ENCODE results near the gene PKD1.
"Not testable (repeated sequence)": the region's sequence is repeated elsewhere in the genome, so short reads cannot be mapped to it uniquely, and the experiment has no call there.

Gene PKD1

DNA sequence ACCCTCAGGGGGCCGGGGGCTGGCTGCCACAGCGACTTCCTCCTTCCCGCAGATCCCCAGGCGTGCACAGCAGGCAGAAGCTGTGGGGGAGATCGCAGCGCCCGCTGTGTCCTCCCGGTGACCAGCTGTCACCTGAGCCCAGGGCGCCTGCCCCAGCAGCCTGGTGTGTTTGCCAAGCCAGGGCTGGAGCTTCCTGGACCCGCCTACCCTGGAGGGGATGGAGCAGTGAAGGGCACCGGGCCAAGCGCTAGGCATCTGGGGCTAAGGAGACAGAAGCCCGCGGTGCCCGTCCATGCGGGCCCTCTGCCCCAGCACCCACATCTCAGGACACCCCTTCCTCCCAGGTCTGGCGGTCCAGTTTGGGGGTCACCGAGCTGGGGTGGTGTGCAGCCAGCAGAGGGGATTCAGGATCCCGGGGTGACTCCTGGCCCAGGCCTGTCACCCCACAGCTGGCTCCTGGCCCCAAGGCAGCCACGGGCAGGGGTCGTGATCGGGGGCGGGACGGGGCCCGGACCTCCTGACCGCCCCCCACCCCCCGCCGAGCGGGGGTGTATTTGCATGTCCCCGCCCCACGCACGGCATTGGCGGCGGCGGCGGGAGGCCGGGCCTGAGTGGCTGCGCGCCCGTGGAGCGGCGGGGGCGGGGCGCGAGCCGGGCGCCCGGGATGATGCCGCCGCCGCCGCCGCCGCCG, 12.4 kb upstream of the PKD1 start, which contains the start of gene RAB26:
Gene RAB26, plus strand, starts transcription at position 645 of the 691 bp plus-strand sequence. CDS start 159 bp downstream, outside the sequence.
- Histone ChIP-seq H3K27me3 (ENCODE audit: control insufficient read depth in 1 of 2, insufficient read depth in 2 of 2, low read length in 2 of 2) (no peaks in the 10 kb centered on the region), H3K9me3 (ENCODE audit: low read length) (no peaks in the 10 kb centered on the region), H3K4me1 (ENCODE audit: insufficient read depth, low read length) (peaks cover 48% of the 10 kb centered on the region), H3K36me3 (ENCODE audit: insufficient read depth, low read length) (peaks cover 5% of the 10 kb centered on the region), H3K4me3 (ENCODE audit: low read depth in 1 of 2, low read length in 2 of 2) (peak within 1 kb of the TSS in 1 of 2 donors; percentile 54), H3K27ac (ENCODE audit: low read depth, low read length) (peak within 1 kb of the TSS; percentile 82), H3K9ac (ENCODE audit: low read length) (no peak within 1 kb of the TSS)

DNA sequence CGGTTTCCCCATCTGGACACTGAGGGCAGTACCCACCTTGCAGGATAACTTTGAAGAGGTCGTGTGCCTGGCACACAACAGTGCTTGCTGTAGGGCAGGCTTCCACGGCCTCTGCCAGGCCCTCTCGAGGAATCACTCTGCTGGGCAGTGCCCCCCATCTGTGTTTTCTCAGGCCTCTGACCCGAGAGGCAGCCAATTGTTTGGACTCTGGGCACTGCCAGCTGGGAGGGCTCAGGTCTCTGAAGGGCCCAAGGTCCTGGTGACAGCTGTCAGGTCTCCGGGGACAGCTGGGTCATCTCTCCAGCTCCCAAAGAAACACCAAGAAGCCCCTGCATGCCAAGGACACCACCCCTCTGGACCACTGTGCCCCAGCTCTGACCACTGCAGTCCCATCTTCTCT, 11.7 kb upstream of the PKD1 start:
- no peaks in the 10 kb centered on the region for H3K27me3 ChIP-seq (ENCODE audit: control insufficient read depth in 1 of 2, insufficient read depth in 2 of 2, low read length in 2 of 2)
- no peaks in the 10 kb centered on the region for H3K9me3 ChIP-seq (ENCODE audit: low read length)
- no peak overlapping the region for H3K4me3 ChIP-seq (ENCODE audit: low read depth in 1 of 2, low read length in 2 of 2)
- H3K9ac ChIP-seq (ENCODE audit: low read length) = no peak overlapping the region
- peaks cover 5% of the 10 kb centered on the region for H3K36me3 ChIP-seq (ENCODE audit: insufficient read depth, low read length)
- H3K27ac ChIP-seq (ENCODE audit: low read depth, low read length) = peak overlapping the region; percentile 82
- peaks cover 40% of the 10 kb centered on the region for H3K4me1 ChIP-seq (ENCODE audit: insufficient read depth, low read length)

DNA sequence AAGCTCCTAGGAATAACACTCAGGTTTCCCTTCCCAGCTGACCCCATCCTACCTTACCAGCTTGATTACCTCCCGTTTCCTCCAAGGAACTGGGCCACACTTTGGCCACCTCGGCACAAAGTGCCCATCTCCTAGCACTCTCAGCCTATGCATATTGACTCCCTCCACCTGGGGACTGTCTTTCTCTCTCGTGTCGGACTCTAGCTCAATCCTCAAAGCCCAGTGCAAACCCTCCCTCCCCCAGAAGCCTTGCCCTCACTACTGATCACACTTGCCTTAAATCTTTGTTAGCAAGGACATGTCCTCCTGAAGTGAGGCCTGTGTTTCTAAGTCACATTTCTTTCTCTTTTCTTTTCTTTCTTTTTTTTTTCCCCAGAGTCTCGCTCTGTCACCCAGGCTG, 10.1 kb upstream of the PKD1 start:
- H3K4me1 ChIP-seq (ENCODE audit: insufficient read depth, low read length) = peaks cover 25% of the 10 kb centered on the region
- no peaks in the 10 kb centered on the region for H3K9me3 ChIP-seq (ENCODE audit: low read length)
- H3K27ac ChIP-seq (ENCODE audit: low read depth, low read length) = no peak overlapping the region
- no peak overlapping the region for H3K9ac ChIP-seq (ENCODE audit: low read length)
- H3K36me3 ChIP-seq (ENCODE audit: insufficient read depth, low read length) = no peaks in the 10 kb centered on the region
- no peak overlapping the region for H3K4me3 ChIP-seq (ENCODE audit: low read depth in 1 of 2, low read length in 2 of 2)
- no peaks in the 10 kb centered on the region for H3K27me3 ChIP-seq (ENCODE audit: control insufficient read depth in 1 of 2, insufficient read depth in 2 of 2, low read length in 2 of 2)

DNA sequence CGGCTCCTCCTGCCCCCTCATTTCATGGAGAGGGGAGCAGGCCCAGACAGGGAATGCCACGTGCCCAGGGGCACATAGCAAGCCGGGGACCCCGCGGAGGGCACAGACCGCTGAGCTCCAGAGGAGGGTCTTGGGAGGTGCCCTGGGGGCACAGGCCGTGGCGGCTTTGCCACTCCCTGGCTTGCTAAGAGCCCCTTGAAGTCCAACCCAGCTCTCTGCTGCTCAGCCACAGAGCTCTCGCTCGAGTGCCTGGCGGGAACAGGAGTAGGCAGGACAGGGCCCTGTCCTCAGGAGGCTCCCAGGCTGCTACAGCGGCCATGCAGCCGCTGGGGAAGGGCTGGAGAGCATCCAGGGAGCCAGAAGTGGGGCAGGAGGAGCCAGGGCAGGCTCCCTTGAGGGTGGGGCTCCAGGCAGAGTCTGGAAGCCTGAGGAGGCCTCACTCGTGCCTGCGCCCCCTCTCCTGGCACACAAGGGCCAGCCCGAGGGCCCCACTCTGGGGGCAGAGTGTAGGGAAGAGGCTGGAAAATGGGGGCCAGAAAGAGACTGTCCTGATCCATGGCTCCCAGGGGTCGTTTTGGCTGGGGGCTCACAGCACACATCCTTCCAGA, 8.3 kb upstream of the PKD1 start:
- Histone ChIP-seq H3K27ac (ENCODE audit: low read depth, low read length) (no peak overlapping the region), H3K9ac (ENCODE audit: low read length) (no peak overlapping the region), H3K9me3 (ENCODE audit: low read length) (no peaks in the 10 kb centered on the region), H3K27me3 (ENCODE audit: control insufficient read depth in 1 of 2, insufficient read depth in 2 of 2, low read length in 2 of 2) (no peaks in the 10 kb centered on the region), H3K4me1 (ENCODE audit: insufficient read depth, low read length) (peaks cover 13% of the 10 kb centered on the region), H3K36me3 (ENCODE audit: insufficient read depth, low read length) (no peaks in the 10 kb centered on the region), H3K4me3 (ENCODE audit: low read depth in 1 of 2, low read length in 2 of 2) (no peak overlapping the region)

DNA sequence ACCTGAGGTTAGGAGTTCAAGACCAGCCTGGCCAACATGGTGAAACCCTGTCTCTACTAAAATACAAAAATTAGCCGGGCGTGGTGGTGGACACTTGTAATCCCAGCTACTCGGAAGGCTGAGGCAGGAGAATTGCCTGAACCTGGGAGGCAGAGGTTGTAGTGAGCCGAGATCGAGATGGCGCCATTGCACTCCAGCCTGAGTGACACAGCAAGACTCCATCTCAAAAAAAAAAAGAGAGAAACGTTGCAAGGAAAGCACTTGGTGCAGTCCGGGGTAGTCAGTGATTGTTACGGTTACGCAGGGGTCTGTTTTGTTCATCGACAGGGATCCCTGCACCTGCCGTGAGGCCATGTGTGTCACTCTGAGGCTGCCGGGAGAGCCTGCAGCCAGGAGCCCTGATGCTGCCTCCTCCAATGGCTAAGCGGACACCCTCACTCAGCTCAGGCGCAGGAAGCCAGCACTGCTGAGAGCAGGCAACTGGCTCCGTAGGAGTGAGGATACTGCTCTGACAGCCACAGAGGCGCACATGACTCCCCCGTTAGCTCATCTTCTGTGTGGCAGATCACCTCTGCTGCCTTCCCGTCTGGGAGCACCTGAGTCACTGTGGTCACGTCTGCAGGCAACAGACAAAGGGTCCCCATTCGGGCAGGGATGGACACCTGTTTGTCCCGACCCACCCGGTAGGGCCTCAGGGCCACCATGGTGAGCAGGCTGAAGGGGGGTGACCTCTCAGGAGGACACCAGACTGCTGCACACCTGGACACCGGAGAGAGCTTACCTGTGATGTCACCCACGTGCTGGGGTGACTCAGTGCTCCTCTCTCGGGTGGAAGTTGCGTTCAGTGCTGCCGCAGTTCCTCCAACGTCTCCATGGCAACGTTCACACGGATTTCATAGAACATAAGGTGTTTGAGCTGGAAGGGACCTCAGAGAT, 7.5 kb upstream of the PKD1 start:
- Histone ChIP-seq H3K27ac (ENCODE audit: low read depth, low read length) (no peak overlapping the region), H3K9ac (ENCODE audit: low read length) (no peak overlapping the region), H3K9me3 (ENCODE audit: low read length) (no peaks in the 10 kb centered on the region), H3K4me1 (ENCODE audit: insufficient read depth, low read length) (peaks cover 11% of the 10 kb centered on the region), H3K4me3 (ENCODE audit: low read depth in 1 of 2, low read length in 2 of 2) (no peak overlapping the region), H3K27me3 (ENCODE audit: control insufficient read depth in 1 of 2, insufficient read depth in 2 of 2, low read length in 2 of 2) (no peaks in the 10 kb centered on the region), H3K36me3 (ENCODE audit: insufficient read depth, low read length) (no peaks in the 10 kb centered on the region)

DNA sequence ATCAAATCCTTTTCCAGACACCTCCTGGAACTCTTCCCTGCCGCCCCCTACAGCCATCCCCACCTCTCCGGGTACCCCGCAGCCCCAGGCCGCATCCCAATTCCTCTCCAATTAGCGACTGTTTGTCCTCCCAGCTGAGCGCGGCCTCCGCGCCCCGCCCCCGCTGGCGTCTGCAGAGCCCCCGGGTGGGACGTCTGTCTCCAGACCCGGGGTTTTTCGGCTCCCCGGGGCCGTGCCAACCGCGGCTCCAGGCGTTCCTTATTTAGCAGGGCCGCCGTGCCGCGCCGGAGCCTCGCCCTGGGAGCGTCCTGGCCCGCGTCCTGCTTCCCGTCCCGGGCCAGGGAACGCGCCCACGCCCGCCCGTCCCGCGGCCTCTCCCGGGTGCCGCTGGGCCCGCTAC, 627 bp downstream of the PKD1 start:
- H3K4me3 ChIP-seq (ENCODE audit: low read depth in 1 of 2, low read length in 2 of 2); H3K27me3 ChIP-seq (ENCODE audit: control insufficient read depth in 1 of 2, insufficient read depth in 2 of 2, low read length in 2 of 2); H3K9ac ChIP-seq (ENCODE audit: low read length); H3K9me3 ChIP-seq (ENCODE audit: low read length); H3K36me3 ChIP-seq (ENCODE audit: insufficient read depth, low read length); H3K4me1 ChIP-seq (ENCODE audit: insufficient read depth, low read length): not testable (repeated sequence)
- H3K27ac ChIP-seq (ENCODE audit: low read depth, low read length) = peak overlapping the region; percentile 52

DNA sequence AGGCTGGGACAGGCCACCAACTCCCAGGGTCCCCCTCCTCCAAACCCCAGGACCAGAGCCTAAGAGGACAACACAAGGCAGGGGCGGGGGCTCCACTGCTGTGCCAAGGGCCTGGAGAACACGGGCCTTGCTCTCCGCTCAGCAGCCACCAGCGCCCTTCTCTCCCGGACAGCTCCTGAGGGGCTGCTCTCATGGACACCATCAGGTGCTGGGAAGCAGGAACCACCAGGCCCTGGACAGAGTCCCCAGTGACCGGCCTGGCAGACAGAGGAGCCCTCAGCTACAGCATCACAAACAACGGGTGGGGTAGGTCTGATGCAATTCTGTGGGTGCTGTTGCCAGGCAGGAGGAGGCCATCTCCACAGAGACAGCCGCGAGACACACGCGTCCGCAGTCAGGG, 1.9 kb downstream of the PKD1 start:
- not testable (repeated sequence) for H3K4me3 ChIP-seq (ENCODE audit: low read depth in 1 of 2, low read length in 2 of 2)

DNA sequence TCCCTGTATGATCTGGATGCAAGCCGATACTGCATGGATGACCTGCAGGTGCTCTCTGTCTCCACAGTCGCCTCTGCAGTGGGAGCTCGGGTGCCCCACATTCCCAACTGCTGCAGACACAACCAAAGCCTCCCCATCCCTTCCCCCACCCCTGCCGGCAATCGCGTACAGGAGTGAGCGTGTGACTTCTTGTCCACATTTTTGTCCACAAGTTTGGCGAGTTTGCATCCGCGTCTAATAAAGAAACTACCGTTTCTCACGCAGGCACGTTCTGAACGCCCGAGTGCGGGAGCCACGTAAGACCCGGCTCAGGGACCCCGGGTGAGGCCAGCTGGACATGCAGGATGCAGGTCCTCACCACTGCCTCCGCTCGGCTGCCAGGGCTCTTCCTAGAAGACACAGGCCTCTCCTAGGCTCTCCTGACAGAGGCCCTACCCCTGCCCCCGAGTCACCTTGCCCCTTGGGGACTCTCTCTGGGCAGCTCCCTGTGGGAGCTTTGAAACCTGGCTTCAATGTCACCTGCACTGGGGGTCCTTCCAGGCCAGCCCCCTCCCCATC, 5.7 kb downstream of the PKD1 start:
- Histone ChIP-seq H3K4me1 (ENCODE audit: insufficient read depth, low read length) (peaks cover 22% of the 10 kb centered on the region), H3K27ac (ENCODE audit: low read depth, low read length) (peak overlapping the region; percentile 34)
- not testable (repeated sequence) for H3K36me3 ChIP-seq (ENCODE audit: insufficient read depth, low read length); H3K9ac ChIP-seq (ENCODE audit: low read length); H3K9me3 ChIP-seq (ENCODE audit: low read length); H3K4me3 ChIP-seq (ENCODE audit: low read depth in 1 of 2, low read length in 2 of 2); H3K27me3 ChIP-seq (ENCODE audit: control insufficient read depth in 1 of 2, insufficient read depth in 2 of 2, low read length in 2 of 2)

More for the DNA sequence above, 1.9 kb downstream of the PKD1 start:
- not testable (repeated sequence) for H3K27me3 ChIP-seq (ENCODE audit: control insufficient read depth in 1 of 2, insufficient read depth in 2 of 2, low read length in 2 of 2); H3K9ac ChIP-seq (ENCODE audit: low read length); H3K4me1 ChIP-seq (ENCODE audit: insufficient read depth, low read length); H3K36me3 ChIP-seq (ENCODE audit: insufficient read depth, low read length); H3K9me3 ChIP-seq (ENCODE audit: low read length)
- H3K27ac ChIP-seq (ENCODE audit: low read depth, low read length) = peak overlapping the region; percentile 52

DNA sequence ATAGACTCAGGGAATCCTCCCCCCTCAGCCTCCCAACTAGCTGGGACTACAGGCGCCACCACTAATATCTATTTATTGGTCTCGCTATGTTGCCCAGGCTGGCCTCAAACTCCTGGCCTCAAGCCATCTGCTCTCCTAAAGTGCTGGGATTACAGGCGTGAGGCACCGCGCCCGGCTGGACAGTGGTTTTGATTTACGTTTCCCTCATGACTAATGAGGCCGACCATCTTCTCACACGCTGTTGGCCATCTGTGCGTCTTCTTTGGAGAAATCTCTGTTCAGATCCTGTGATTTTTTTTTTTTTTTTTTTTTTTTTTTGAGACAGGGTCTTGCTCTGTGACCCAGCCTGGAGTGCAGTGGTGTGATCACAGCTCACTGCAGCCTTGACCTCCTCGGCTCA, 6.4 kb downstream of the PKD1 start:
- H3K27me3 ChIP-seq (ENCODE audit: control insufficient read depth in 1 of 2, insufficient read depth in 2 of 2, low read length in 2 of 2); H3K9ac ChIP-seq (ENCODE audit: low read length); H3K9me3 ChIP-seq (ENCODE audit: low read length); H3K36me3 ChIP-seq (ENCODE audit: insufficient read depth, low read length); H3K4me3 ChIP-seq (ENCODE audit: low read depth in 1 of 2, low read length in 2 of 2): not testable (repeated sequence)
- Histone ChIP-seq H3K27ac (ENCODE audit: low read depth, low read length) (peak overlapping the region; percentile 4), H3K4me1 (ENCODE audit: insufficient read depth, low read length) (peaks cover 22% of the 10 kb centered on the region)

DNA sequence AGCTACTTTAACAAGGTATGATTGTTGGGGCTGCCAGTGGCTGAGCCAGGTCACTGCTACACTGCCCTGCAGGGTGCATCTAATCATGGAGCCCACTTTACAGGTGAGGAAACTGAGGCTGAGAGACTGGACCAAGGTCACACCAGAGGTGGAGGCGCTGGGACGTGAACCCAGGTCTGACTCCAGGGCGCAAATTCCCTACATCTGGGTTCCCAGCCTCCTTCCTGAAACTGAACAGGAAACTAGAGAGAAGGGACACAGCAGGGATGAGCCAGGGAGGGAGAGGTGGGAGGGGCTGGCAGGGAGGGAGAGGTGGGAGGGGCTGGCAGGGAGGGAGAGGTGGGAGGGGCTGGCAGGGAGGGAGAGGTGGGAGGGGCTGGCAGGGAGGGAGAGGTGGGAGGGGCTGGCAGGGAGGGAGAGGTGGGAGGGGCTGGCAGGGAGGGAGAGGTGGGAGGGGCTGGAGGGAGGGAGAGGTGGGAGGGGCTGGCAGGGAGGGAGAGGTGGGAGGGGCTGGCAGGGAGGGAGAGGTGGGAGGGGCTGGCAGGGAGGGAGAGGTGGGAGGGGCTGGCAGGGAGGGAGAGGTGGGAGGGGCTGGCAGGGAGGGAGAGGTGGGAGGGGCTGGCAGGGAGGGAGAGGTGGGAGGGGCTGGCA, 7.9 kb downstream of the PKD1 start:
- H3K4me3 ChIP-seq (ENCODE audit: low read depth in 1 of 2, low read length in 2 of 2) = peak overlapping the region in 1 of 2 donors; percentile 0
- H3K27ac ChIP-seq (ENCODE audit: low read depth, low read length) = peak overlapping the region; percentile 90
- not testable (repeated sequence) for H3K27me3 ChIP-seq (ENCODE audit: control insufficient read depth in 1 of 2, insufficient read depth in 2 of 2, low read length in 2 of 2); H3K36me3 ChIP-seq (ENCODE audit: insufficient read depth, low read length); H3K9me3 ChIP-seq (ENCODE audit: low read length)
- H3K4me1 ChIP-seq (ENCODE audit: insufficient read depth, low read length) = peaks cover 23% of the 10 kb centered on the region
- peak overlapping the region; percentile 57 for H3K9ac ChIP-seq (ENCODE audit: low read length)

Data from muscle layer of colon (tissue), 2 donors.